Measurements from ENCODE around the gene CDH23.

DNA sequence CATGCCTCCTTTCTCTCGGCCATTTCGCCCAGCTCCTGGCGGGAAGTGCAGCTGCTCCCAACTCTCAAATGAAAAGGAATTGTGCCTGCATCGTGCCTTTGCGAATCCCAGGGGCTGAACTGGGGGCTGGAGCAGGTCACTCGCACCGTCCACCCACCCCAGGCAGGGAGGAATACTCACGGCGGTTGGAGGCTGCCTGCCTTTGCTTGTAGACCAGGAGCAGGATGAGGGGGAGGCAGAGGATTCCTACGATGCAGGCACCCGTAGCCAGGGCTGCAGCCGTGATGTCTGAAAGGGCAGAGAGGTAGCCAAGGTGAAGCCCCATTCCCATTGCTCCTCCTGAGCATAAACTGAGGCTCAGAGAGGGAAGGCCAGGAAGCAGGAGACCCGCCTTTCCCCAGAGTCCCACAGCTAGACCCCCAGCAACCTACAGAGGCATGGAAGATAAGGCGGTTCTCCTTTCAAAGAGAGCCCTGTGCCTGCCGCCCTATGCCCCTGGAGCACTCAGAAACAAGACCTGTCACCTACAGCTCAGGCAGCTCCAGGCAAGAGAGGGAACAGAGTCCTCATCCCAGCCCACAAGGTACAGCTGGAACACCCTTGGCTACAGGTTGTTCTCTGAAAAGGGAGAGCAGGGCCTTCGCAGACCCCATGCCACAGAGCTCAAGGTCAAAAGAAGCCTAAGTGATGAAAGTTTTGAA lies 358.6 kb downstream of the CDH23 start:
- TF ChIP-seq, protein P1, sequence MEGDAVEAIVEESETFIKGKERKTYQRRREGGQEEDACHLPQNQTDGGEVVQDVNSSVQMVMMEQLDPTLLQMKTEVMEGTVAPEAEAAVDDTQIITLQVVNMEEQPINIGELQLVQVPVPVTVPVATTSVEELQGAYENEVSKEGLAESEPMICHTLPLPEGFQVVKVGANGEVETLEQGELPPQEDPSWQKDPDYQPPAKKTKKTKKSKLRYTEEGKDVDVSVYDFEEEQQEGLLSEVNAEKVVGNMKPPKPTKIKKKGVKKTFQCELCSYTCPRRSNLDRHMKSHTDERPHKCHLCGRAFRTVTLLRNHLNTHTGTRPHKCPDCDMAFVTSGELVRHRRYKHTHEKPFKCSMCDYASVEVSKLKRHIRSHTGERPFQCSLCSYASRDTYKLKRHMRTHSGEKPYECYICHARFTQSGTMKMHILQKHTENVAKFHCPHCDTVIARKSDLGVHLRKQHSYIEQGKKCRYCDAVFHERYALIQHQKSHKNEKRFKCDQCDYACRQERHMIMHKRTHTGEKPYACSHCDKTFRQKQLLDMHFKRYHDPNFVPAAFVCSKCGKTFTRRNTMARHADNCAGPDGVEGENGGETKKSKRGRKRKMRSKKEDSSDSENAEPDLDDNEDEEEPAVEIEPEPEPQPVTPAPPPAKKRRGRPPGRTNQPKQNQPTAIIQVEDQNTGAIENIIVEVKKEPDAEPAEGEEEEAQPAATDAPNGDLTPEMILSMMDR (conservative IDR thresholded peaks at IDR 0.05 in 1 of 2, IDR thresholded peaks at IDR 0.05 in 1 of 2; ENCODE audit: extremely low read depth in 1 of 2, insufficient read depth in 1 of 2, low read depth in 1 of 2, low read length in 2 of 2), result no peak
- no peak for TF ChIP-seq EZH2 (IDR thresholded peaks at IDR 0.05; ENCODE audit: borderline replicate concordance, low read length)
